ENCODE measurements around the gene UGT1A8. TPM values are rescaled to one million over a fixed set of nuclear protein-coding genes. Genes with fewer than 3 reads are reported as not detected.

UGT1A8 gene
- total and polyA plus RNA-seq, 11 donors = not detected

DNA sequence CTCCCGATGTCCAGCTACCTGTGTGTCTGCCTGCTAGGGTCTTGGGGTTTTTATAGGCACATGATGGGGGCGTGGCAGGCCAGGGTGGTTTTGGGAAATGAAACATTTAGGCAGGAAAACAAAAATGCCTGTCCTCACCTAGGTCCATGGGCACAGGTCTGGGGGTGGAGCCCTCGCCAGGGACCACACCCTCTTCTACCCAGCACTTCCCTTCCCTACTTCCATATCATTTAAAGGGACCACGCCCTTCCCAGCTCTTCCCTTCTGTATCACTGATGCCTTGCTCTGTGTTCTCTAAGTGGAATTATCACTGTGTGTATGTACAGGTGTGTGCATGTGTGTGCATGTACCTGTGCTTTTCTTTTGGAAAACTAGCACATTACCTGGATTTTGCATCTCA lies 149.0 kb downstream of the UGT1A8 start:
- ATAC-seq = no peak
- no peak overlapping the region for H3K4me3 ChIP-seq
- intact Hi-C loops (cut with DNase I) = no loop called here
- DNase-seq = no peak
- no peak for TF ChIP-seq POLR2A (IDR thresholded peaks at IDR 0.05)
- TF ChIP-seq, protein P1, sequence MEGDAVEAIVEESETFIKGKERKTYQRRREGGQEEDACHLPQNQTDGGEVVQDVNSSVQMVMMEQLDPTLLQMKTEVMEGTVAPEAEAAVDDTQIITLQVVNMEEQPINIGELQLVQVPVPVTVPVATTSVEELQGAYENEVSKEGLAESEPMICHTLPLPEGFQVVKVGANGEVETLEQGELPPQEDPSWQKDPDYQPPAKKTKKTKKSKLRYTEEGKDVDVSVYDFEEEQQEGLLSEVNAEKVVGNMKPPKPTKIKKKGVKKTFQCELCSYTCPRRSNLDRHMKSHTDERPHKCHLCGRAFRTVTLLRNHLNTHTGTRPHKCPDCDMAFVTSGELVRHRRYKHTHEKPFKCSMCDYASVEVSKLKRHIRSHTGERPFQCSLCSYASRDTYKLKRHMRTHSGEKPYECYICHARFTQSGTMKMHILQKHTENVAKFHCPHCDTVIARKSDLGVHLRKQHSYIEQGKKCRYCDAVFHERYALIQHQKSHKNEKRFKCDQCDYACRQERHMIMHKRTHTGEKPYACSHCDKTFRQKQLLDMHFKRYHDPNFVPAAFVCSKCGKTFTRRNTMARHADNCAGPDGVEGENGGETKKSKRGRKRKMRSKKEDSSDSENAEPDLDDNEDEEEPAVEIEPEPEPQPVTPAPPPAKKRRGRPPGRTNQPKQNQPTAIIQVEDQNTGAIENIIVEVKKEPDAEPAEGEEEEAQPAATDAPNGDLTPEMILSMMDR (IDR thresholded peaks at IDR 0.05) = no peak
- no peaks in the 10 kb centered on the region for H3K36me3 ChIP-seq
- no peaks in the 10 kb centered on the region for H3K4me1 ChIP-seq
- H3K27ac ChIP-seq = no peak overlapping the region
- no peaks in the 10 kb centered on the region for H3K9me3 ChIP-seq
- peaks cover 0 to 21% (median 0%) of the 10 kb centered on the region in 9 donors for H3K27me3 ChIP-seq
- WGBS, 4 donors = 69 to 77% (median 72%) methylated on average over 4 of the region's 4 CpGs

DNA sequence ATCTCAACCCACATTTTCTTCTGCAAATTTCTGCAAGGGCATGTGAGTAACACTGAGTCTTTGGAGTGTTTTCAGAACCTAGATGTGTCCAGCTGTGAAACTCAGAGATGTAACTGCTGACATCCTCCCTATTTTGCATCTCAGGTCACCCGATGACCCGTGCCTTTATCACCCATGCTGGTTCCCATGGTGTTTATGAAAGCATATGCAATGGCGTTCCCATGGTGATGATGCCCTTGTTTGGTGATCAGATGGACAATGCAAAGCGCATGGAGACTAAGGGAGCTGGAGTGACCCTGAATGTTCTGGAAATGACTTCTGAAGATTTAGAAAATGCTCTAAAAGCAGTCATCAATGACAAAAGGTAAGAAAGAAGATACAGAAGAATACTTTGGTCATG lies 150.6 kb downstream of the UGT1A8 start:
- Histone ChIP-seq H3K27me3 (peaks cover 0 to 15% (median 0%) of the 10 kb centered on the region in 9 donors), H3K36me3 (no peaks in the 10 kb centered on the region), H3K9me3 (no peaks in the 10 kb centered on the region), H3K27ac (no peak overlapping the region), H3K4me3 (no peak overlapping the region), H3K4me1 (no peaks in the 10 kb centered on the region)
- no peak for DNase-seq
- ATAC-seq = no peak
- WGBS, 4 donors = 68 to 76% (median 73%) methylated on average over 4 of the region's 4 CpGs
- intact Hi-C loops (cut with DNase I) = no loop called here
- no peak for TF ChIP-seq POLR2A (IDR thresholded peaks at IDR 0.05)
- TF ChIP-seq, protein P1 (IDR thresholded peaks at IDR 0.05) = no peak

DNA sequence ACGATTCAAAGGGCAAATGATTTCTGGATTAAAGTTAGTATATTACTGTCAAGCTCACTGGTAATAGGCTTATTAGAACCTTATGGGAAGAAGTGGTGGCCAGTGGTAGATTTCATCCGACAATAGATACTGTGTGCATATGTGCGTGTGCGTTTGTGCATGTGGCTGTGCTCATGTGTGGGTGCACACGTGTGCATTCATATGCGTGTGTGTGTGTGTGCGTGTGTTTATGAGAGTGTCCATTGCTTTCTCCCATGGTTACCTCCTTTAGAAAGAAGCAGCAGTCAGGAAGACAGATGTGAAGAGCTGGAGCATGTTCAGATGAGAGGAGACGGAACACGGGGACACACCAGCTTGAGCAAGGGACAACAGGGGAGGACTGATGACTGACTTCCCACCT lies 151.8 kb downstream of the UGT1A8 start:
- TF ChIP-seq, protein P1 (IDR thresholded peaks at IDR 0.05) = no peak
- no peak for TF ChIP-seq POLR2A (IDR thresholded peaks at IDR 0.05)
- no peaks in the 10 kb centered on the region for H3K9me3 ChIP-seq
- H3K4me3 ChIP-seq = no peak overlapping the region
- DNase-seq (no peak), ATAC-seq (no peak)
- H3K27ac ChIP-seq = no peak overlapping the region
- 88 to 91% (median 89%) methylated on average over 9 of the region's 9 CpGs for WGBS, 4 donors
- intact Hi-C loops (cut with DNase I) = no loop called here
- H3K4me1 ChIP-seq = no peaks in the 10 kb centered on the region
- no peaks in the 10 kb centered on the region for H3K36me3 ChIP-seq
- peaks cover 0 to 13% (median 0%) of the 10 kb centered on the region in 9 donors for H3K27me3 ChIP-seq

GRCh38 chr2:233772153-233772552 lies 154.7 kb downstream of the UGT1A8 start:
- H3K27me3 ChIP-seq = peaks cover 0 to 12% (median 0%) of the 10 kb centered on the region in 9 donors
- H3K36me3 ChIP-seq = no peaks in the 10 kb centered on the region
- no peak for DNase-seq
- 84 to 89% (median 85%) methylated on average over 16 of the region's 16 CpGs for WGBS, 4 donors
- peaks cover 0 to 4% (median 0%) of the 10 kb centered on the region in 12 donors for H3K9me3 ChIP-seq
- no peak overlapping the region for H3K4me3 ChIP-seq
- no peak overlapping the region for H3K27ac ChIP-seq
- ATAC-seq = no peak
- H3K4me1 ChIP-seq = no peaks in the 10 kb centered on the region
- intact Hi-C loops (cut with DNase I) = no loop called here
- TF ChIP-seq, protein P1 (IDR thresholded peaks at IDR 0.05) = no peak
- no peak for TF ChIP-seq POLR2A (IDR thresholded peaks at IDR 0.05)

All from heart left ventricle (tissue), 16 donors.